HG03060 (cell line): ENCODE data around the gene S100A6.
"Not testable (repeated sequence)": the region's sequence is repeated elsewhere in the genome, so short reads cannot be mapped to it uniquely, and the experiment has no call there.

Source experiments
- ATAC-seq: cut with Tn5 transposase; IDR thresholded peaks from one replicate; pipeline ENCODE4 v1.9.1; 2021; ENCODE audit warnings: low read depth, moderate number of reproducible peaks; ENCODE audit not compliant: unreplicated experiment

Gene S100A6

DNA sequence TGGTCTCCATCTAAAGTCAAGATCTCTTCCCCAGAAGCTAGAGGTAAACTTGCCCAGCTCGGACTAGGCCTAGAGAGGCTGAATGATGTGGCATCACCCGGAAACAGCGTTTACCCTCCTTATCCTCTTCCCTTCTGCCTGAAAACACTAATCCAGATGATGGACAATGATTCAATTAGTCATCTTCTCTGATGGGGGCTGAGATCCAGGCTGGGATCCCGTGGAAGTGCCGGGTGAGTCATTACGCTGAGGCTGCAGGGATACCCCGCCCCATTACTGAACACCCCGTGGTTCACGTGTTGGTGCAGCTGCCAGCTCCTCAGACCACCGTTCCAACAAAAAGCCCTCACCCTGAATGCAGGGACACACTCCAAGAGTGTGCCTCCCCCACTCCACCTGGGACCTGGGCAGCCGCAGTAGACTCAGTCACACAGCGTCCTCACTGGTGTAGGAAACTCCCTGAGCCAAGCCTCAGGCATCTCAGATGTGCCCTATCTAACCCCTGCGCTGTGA is 2.0 kb downstream of the S100A6 start:
- no peak for ATAC-seq

DNA sequence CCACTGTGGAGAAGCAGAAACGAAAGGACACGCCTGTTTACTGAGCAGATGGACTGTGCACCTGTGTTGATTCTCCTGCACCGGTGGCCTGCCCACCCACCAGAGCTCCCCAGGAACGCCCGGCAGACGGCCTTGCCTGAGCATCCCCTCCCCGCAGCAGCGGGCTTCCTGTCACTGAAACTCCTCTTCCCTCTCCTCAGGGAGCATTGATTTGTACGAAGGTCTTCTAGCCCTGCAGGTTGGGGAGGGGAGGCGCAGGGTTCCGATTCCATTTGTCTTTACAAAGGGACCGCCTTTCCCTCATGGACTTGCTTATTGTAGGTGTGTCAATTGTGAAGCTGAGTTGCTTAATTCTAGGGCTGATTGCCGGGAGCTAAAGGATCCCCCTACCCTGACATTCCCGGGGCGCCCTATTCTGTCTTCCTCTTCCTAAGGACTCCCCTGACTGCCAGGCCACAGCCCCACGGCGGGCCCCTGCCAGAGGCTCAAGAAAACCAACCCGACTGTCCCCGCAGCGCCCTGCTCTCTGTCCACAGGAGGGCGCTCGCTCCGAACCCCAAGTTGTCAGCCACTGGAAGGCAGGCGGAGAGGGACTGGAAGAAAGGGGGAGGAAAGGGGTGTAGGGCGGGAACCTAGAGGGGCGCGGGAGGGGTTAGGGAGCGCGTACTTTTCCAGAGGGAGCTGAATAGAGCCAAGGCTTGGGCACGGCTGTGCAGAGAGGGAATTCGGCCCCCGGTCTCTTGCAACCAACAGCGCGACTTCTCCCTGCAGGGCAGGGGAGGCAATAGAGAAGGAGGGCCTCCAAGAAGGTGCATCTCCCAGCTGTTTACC is 2.8 kb downstream of the S100A6 start:
- no peak for ATAC-seq

DNA sequence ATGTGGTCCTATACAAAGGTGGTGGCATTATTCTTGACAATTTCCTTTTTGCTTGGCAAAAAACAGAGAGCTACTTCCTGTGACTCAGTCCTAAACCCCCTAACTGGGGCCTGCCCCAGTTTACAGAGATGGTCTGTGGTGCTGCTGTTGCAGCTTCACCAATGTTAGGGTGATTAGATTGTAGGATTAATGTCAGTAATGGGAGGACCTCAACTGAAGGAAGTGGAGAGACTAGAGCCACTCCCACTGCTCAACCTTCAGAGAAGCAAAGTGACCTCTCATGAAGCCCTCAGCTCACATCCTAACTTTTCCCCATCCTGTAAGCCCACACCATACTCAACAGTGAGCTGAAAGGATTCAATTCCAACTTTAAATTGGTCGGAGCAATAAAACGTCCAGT is 3.6 kb downstream of the S100A6 start:
- no peak for ATAC-seq

DNA sequence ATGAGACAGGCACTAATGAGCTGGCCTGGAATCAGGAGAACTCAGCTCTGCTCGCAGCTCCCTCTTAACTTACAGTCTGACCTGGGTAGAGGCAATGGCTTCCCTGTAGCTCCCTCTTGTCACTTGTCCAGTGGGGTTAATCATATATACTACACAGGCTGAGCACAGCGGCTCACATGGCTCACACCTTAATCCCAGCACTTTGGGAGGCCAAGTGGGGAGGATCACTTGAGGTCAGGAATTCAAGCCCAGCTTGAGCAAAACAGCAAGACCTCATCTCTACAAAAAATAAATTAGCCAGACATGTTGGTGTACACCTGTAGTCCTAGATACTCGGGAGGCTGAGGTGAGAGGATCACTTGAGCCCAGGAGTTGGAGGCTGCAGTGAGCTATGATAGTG is 4.2 kb downstream of the S100A6 start:
- ATAC-seq, result no peak

DNA sequence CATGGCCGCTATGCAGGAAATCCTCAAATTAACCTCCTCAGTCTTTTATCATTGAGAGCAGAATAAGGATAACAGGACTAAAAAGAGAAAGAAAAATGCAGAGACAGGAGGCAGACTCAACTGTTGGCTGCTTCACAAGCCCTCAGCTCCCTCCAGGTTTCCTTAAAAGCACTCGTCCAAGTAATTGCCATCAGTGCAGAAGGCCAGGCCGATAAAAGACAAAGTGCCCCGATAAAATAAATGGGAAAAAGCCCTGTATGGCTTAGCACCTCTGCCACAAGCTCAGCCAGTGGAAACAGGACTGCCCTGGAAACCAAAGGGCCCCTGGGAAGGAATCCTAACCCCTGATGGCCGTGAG is 8.1 kb downstream of the S100A6 start:
- no peak for ATAC-seq

DNA sequence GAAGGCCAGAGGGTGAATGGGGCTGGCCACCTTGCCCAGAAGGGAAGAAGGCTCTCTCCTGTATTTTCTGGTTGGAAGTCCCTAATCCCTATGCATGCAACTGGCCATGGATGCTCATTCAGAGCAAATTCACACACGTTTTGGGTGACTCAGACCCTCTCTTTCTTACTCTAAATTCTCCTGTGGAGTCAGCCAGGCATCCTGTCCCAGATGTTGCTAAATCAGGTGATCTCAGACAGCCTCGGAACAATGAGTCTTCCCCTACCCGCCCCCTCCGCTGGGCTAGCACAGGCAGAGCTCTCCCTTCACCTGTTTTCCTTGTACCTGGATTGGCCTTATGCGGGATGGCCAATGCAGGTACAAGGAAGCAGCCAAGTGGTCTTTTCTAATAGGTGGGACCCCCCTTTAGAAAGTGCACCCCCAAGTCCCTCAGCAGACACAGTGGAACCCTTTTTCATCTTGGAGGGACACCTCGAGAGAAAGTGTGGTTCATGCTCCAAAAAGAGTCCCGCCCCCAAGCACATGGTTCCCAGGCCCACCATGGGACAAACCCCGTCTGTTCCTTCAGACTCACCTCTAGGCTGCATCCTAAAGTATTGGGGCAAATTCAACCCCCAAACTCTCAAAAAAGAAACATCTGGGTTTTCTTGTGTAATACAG is 8.6 kb downstream of the S100A6 start:
- ATAC-seq, result no peak

DNA sequence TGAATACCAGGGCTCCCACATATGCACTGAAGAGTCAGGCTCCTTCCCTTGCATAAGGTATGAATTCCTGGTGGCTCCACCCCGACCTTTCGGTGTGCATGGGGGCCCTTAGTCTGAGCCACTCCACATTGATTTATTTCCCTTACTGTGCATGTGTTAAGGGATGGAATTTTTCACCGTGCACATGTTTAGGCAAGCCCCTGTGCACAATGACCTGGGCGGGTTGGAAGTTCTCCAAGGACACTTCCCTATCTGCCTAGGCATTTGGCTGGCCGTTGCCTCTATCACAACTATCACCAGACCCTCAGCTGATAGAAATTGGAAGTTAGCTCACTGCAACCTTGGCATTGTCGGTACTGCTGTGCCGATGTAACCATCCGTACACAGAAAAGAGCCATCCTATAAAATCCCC is 9.7 kb downstream of the S100A6 start:
- no peak for ATAC-seq

DNA sequence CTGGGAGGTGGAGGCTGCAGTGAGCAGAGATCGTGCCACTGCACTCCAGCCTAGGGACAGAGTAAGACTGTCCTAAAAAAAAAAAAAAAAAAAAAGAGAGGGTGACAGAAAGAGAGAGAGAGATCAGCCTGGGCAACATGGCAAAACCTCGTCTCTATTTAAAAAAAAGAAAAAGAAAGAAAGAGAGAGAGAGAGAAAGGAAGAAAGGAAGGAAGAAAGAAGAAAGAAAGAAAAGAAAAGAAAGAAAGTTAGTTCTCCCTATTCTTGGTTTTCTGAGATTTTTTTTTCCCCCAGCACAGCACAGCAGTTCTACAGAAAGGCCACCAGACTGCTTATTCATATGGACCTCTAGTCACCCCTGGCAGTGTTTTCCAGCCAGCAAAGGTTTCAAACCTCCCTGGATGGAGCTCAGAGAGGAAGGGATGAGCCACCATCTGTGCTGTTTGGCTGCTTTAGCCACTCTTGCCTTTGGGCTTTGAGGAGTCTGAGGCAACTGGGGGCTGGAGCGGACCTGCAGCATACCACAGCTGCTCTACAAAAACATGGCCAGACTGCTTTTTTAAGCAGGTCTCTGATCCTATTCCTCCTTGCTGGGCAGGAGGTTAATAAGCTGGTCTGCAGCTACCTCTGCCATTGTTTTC is 10.6 kb downstream of the S100A6 start:
- no peak for ATAC-seq

DNA sequence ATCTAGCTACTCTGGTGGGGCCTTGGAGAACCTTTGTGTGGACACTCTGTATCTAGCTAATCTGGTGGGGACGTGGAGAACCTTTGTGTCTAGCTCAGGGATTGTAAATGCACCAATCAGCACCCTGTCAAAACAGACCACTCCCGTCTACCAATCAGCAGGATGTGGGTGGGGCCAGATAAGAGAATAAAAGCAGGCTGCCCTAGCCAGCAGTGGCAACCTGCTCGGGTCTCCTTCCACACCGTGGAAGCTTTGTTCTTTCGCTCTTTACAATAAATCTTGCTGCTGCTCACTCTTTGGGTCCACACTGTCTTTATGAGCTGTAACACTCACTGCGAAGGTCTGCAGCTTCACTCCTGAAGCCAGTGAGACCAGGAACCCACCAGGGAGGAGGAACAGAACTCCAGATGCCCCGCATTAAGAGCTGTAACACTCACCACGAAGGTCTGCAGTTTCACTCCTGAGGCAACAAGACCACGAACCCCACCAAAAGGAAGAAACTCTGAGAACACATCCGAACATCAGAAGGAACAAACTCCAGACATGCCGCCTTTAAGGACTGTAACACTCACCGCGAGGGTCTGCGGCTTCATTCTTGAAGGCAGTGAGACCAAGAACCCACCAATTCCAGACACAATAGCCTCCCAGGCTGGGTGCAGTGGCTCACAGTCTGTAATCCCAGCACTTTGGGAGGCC is 13.3 kb downstream of the S100A6 start:
- ATAC-seq, result not testable (repeated sequence)

DNA sequence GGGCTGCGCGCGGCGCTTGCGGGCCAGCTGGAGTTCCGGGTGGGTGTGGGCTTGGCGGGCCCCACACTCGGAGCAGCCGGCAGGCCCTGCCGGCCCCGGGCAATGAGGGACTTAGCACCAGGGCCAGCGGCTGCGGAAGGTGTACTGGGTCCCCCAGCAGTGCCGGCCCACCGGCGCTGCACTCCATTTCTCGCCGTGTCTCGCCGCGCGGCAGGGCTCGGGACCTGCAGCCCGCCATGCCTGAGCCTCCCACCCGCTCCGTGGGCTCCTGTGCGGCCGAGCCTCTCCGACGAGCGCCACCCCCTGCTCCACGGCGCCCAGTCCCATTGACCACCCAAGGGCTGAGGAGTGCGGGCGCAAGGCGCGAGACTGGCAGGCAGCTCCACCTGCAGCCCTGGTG is 14.0 kb downstream of the S100A6 start:
- not testable (repeated sequence) for ATAC-seq

DNA sequence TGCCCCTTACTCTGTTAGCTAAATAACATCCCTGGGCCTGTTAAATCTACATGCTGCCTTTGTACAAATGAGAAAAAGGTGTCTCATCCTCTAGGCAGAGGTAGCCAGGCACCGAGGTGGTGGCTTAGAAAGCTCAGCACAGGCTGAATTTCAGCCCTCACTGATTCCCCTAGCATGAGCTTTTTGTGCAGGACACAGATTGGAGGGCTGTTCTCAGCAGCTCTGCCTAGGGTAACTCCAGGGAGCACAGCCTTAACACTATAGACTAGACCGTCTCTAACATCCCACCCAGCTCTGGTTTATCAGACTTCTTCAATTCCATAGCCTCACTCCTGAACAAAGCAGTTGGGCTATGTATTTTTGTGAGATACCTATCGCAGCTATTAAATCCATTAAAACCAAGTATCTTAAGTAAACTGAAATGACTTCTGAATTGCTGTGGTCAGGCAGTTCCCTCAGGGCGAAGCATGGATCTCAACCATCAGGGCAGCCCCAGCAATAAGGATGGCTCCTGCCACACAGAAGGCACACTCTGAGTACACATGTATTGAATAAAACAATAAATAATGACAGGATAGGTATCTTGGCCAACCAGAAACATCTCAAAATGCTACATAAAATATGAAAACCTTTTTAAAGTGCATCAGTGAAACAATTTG is 14.8 kb downstream of the S100A6 start:
- ATAC-seq, result no peak

DNA sequence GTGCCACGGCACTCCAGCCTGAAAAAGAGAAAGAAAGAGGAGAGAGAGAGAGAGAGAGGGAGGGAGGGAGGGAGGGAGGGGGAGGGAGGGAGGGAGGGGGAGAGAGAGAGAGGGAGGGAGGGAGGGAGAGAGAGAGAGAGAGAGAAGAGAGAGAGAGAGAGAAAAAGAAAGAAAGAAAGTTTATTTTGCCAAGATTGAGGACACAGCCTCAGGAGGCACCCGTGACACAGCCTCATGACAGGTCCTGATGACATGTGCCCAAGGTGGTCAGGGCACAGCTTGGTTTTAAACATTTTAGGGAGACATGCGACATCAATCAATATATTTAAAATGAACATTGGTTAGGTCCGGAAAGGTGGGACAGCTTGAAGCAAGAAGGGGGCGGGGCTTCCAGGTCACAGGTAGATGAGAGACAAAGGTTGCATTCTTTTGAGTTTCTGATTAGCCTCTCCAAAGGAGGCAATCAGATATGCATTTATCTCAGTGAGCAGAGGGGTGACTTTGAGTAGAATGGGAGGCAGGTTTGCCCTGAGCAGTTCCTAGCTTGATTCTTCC is 15.6 kb downstream of the S100A6 start:
- not testable (repeated sequence) for ATAC-seq

DNA sequence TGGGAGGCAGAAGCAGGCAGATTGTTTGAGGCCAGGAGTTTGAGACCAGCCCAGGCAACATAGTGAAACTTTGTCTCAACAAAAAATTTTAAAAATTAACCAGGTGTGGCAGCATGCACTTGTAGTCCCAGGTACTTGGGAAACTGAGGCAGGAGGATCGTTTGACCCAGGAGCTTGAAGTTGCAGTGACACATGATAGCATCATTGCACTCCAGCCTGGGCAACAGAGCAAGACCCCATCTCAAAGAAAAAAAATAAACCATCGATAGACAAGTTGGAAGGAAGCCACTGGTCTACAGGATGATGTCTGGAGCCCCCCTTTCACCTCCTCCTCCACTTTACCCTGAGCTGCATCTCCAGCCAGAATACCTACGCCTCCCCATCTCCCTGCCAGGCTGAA is 16.5 kb downstream of the S100A6 start:
- no peak for ATAC-seq

DNA sequence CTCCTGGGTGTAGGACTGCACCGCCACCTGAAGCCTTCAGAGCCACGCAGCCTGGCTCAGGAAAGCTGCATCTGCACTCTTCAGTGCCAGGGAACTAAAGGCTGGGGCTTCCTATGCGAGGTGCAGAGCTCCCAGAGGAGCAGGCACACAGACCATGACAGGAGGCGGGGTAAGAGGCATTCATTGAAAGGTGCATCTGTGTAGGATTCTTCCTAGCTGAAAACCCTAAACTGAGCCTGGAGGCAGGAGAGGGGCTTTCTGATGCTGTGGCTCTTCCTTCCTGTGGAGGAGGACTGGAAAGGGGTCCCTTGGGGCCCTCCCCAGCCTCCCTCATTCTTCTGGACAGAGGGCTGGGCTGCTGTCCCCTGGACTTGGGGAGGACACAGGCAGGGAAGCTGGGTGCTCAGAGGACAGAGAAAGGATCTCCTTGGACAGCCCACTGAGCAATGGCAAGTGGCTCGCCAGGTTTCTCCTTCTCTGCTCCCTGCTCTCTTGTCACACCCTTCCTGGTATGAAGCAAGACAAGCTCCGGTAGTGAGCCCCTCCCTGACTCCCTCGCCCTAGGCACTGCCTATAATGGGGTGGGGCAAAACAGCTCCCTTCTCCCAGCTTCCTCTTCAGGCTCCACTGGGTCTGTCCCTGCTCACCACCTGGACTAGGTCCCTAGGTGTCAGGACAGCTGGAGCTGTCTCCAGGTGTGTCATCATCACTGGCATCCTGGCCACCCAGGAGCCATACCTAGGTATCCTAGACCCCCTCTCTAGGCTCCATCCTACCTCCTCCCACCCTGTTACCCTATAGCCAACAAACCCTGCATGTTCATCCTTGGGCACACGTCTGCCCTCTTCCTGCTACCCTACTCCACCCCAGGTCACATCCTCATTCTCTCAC is 20.0 kb downstream of the S100A6 start:
- ATAC-seq, result no peak

DNA sequence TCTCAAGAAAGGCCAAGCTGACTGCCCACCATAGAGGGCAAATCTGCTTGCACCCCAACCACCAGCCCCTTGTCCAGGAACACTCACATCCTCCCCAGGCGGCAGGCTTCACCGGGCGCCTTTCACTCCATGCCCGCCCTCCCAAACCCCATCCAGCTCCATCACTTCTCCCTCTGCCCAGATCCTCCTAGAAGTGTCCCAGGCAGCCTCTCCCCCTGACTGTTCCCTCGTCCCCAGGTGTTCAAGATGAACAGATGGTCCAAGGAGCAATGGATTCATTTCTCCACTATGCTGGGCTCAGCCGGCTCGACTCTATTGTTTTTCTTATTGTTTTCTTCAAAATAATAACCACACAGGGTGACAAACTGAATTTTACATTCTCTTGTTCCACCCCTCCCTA is 22.1 kb downstream of the S100A6 start:
- no peak for ATAC-seq

DNA sequence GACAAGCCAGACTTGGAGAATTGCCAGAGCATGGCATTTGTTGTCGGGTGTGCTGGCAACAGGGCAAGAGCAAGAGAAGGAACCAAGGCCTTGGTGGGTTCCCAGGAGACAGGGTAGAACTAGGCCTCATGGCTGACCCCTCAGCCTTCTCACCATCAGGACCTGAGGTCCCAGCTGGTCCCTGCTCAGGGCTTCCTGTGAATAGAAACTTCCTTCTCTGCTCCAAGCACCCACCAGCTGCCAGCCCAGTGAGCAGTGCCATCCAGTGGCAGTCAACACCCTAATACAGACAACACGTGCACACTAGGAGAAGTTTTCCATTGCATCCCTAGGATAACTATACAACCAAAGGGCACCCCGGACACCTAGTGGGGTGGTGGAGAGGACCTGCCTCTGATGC is 22.8 kb downstream of the S100A6 start:
- no peak for ATAC-seq

DNA sequence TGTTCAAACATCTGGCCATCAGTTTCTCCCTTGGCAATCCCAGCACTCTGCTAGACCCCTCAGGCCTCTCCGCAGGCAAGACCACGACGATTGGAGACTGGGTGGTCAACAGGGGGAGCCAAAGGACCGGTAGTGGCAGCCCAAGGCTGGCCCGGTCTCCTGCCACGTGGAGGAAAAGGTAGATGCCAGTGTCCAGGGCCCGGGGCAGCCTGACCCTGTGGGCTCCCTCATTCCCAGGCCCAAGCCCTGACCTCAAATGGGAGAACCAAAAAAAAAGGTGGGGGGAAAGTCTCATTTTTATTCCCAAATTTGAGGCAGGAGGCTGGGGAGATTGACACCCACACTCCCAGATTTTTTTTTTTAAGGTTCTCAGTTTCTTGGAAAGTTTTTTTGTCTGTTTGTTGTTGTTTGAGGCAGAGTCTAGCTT is 24.8 kb downstream of the S100A6 start:
- ATAC-seq, result no peak

DNA sequence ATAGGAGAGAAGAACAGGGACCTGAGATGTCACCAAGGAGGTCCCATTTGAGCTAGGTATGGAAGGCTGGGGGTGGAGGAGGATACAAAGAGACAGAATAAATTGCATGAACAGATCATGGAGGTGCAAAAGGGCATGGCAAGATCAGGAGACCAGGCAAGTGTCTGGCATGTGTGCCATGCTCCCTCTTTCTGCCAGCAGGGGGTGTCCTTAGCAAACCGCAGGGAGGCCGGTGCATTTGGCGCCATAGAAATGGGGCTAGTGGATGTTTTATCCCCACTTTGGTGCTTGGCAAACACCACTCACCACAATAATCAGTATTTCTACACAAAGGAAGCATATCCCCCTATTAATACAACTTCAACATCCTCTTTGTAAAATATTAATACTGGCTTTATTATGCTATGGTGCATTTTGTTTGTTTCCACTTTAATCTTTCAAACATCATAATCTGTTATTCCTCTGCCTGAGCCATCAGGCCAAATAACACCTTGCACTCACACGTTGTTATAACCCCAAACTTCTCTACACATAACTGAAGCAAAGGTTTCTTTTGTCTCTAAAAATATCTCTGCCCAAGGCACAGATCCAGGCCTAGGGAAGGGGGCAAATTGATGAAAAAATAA is 25.9 kb downstream of the S100A6 start:
- ATAC-seq, result no peak

DNA sequence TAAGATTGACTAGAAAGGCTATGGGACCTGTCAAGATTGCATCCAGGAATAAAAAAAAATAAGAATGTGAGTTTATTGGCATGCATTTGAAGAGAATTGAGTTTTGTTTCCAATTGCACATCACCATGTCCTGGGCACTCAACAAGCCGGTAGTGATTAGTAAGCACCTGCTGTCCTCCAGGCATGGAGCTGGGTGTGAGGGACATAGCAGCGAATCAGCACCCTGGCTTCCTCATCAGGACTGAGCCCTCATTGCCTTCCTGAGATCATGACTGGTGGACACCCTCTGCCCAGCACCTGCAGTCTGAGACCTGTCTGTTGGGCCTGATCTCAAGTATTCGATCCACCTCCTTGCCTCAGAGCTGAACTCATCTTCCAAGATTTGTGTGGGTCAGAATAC is 26.8 kb downstream of the S100A6 start:
- no peak for ATAC-seq
